ENCODE data around the gene UVSSA.
"Not testable (repeated sequence)": the region's sequence is repeated elsewhere in the genome, so short reads cannot be mapped to it uniquely, and the experiment has no call there.

UVSSA gene

DNA sequence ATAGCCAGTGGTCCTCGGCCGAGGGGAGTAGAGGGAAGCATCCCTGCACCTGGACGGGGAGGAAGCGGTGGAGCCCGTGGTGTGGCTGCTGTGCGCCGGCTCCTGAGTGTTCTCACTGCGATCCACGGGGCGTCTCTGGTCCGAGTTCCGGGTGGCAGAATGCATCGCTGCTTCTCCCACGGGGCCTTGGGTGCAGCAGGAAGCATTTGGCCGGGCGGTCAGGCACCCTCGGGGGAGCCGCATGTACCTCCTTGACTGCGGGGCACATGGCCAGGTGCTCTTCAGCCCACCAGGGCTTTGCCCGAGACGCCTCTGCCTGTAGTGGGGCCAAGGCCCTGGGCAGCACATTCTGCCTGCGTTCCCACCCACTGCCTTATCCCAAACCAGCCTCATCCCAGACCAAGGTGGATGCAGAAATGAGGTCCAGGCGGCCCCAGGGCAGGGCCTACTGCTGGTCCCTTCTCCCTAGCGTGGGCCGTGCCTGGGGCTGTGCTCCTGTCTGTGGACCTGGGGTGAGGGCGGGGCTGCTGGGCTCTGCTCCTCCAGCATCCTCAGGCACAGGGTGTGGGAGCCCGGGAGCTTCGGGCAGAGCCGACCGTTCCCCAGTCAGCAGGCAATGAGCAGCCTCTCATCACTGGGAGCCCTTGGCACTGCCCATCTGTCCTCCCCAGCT is 31.7 kb downstream of the UVSSA start:
- DNase-seq, result no peak

DNA sequence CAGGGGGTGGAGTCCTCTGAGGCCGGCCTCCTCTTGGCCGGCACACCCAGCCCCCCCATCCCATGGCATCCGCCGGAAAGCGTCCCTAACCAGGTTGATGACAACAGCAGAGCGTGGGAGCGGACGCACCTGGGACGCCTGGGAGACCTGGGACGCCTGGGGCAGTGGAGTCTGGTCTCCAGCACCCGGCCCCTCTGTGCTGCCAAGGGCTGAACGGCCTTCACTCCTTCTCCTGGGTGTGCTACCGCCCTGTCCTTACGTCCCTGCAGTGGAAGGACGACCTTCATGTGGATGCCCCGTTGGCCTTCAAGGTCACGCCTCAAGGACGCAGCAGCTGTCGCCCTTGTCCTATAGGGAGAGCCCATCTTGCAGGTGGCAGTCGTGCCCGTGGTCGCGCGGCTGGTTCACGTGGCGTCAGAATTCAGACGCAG is 32.4 kb downstream of the UVSSA start:
- no peak for DNase-seq

GRCh38 chr4:1379801-1380331 is 32.9 kb downstream of the UVSSA start:
- no peak for DNase-seq

DNA sequence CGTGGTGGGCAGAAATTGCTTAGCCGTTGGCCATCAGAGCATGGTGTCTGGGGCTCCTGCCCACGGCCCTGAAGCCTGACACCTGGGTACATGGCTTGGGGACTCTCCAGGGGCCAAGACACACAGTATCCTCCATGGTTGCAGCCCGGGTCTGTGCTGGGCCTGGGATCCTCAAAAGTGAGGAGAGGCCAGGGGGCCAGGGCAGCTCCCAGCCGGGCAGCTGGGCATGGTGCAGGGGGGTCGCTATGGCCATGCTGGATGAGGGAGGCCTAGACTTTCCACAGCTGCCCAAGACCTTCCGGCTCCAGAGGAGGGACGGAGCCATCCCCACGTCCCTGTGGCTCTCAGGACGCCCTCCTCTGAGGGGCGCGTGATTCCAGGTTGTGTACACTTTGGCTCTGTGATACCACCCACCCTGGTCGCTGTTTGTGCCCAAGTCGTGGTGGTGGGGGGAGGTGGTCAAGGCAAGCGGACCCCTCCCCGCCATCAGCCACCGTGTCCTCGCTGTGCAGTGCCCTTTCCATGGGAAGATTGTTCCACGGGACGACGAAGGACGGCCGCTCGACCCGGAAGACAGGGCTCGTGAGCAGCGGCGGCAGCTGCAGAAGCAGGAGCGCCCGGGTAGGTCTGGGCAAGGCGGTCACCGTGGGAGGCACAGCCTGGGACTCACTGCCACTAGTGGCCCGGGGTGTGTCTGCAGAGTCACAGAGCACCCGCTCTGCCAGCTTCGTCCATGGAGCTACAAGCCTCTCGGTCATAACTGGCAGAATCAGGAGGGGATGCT is 33.6 kb downstream of the UVSSA start:
- no peak for DNase-seq

- no peak for DNase-seq
Measured at GRCh38 chr4:1381181-1381621, 34.2 kb downstream of the UVSSA start.

DNA sequence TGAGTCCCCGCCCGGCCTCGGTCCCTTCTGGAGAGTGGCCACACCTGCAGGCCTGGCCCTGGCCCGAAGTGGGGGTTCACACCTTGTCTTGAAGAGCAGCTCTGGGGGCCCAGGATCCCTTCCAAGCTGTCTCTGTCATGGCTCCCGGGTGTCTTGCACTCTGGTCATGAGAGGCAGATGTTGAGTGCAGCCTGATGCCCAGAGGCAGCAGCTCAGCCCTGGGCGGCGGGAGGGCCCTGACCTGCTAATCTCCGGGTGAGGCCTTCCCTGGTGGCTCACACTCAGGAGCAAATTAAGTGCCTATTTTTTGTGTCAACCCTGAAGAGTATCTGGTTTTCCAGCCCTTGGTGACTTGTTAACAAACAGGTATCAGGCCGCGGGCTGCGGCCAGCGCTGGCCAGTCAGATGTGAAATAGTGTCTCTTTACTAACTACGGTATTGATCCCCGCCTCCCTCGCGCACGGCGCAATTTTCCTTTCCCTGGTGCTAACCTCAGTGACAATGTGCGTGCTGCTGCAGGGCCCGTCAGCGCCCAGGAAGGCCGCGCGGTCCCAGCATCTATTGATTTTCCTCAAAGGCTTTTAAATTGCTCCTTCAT is 35.0 kb downstream of the UVSSA start:
- no peak for DNase-seq

DNA sequence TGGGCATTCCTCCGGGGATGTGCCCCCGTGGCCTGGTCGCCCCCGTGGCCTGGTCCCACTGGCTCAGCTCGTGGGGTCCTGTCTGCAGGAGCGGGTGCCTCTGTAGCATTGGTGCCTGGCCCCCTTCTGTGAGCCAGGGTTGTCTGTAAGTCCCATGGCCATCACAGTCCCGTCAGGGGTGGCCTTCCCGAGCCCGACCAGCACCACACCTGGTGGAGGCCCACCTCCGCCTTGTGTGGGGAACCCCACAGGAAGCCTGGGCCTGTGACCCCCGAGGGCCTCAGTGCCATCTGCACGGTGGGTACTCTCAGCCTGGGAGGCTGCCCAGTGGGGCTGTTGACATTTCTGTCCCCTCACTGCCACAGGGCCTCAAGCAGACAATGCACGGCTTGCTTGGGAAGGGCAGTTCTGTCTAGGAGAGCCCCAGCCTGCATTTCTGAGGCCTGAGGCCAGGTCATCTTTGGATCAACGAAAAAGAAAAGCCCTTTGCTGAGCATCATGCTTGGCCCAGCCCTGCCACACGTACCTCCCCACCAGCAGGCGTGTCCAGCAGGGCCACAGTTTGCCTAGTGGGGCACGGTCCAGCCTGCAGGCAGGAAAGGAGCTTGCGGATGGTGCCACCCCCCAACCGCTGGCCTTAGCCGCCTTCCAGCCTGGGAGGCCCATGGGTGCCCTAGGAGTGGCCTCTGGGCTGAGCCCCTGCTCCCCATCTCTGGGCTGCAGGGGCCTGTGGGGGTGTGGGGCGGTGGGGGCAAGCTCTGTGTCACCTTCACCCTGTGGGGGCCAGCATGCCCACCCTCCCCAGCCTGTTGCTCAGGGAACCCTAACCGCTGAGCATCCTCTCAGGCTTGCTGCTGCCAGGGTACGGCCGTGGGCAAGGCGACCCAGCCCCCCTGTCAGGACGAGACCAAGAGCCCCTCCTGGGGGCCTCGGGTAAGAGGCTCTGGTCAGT is 36.0 kb downstream of the UVSSA start:
- no peak for DNase-seq

- no peak for DNase-seq
Measured at GRCh38 chr4:1383728-1384591, 37.0 kb downstream of the UVSSA start.

GRCh38 chr4:1384675-1385372 is 37.8 kb downstream of the UVSSA start:
- no peak for DNase-seq

DNA sequence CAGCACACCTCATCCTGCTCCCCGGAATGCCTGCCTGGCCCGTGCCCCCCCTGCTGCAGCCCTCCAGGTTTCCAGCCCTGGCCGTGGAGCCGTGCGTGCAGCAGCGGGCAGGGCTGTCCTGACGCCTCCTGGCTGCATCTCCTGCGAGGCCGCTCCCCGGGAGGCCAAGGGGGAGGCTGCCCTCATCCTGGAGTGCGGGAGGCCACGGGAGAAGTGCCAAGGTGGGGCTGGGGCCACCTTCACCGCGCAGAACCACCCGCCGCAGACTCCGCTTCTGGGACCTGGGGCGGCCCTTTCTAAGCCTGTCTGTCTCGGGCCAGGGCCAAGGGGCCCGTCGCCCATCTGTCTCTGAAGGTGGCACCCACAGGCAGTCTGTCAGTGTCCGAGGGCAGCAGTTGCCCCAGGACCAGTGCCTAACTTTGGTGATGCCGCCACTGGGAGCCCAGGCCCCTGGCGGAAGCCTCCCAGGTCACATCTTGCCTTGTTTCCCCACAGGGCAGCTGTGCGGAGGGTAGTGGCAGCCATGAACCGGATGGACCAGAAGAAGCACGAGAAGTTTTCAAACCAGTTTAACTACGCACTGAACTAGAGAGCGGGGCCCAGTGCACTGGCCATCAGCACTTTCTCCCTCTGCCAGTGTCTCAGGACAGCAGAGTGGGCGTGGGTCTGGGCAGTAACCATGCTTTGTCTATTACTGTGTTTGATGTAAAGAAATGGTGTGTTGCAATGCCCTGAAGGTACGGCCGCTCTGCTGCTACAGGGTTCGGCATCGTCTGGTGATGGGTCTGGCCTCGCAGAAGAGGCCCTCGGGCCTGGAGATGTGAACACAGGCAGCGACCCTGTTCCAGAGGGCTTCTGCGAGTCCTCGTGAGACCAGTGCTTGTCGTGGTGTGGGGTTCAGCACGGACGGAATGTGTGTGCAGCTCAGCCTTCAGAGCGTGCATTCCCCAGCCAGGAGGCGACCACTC is 38.6 kb downstream of the UVSSA start:
- no peak for DNase-seq

- not testable (repeated sequence) for DNase-seq
Measured at GRCh38 chr4:1393363-1393762, 46.4 kb downstream of the UVSSA start.

- DNase-seq, result no peak
Measured at GRCh38 chr4:1393866-1394265, 46.9 kb downstream of the UVSSA start.

DNA sequence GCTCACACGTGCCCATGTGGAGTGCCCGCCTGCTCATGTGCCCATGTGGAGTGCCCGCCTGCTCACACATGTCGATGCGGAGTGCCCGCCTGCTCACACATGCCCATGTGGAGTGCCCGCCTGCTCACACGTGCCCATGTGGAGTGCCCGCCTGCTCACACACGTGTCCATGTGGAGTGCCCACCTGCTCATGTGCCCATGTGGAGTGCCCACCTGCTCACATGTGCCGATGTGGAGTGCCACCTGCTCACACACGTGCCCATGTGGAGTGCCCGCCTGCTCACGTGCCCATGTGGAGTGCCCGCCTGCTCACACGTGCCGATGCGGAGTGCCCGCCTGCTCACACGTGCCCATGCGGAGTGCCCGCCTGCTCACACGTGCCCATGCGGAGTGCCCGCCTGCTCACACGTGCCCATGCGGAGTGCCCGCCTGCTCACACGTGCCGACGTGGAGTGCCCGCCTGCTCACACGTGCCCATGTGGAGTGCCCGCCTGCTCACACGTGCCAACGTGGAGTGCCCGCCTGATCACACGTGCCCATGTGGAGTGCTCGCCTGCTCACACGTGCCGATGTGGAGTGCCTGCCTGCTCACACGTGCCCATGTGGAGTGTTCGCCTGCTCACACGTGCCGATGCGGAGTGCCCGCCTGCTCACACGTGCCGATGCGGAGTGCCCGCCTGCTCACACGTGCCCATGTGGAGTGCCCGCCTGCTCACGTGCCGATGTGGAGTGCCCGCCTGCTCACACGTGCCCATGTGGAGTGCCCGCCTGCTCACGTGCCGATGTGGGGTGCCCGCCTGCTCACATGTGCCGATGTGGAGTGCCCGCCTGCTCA is 47.8 kb downstream of the UVSSA start:
- not testable (repeated sequence) for DNase-seq

GRCh38 chr4:1395389-1395820 is 48.4 kb downstream of the UVSSA start:
- DNase-seq, result not testable (repeated sequence)

- DNase-seq, result no peak
Measured at GRCh38 chr4:1395941-1396805, 49.2 kb downstream of the UVSSA start.

DNA sequence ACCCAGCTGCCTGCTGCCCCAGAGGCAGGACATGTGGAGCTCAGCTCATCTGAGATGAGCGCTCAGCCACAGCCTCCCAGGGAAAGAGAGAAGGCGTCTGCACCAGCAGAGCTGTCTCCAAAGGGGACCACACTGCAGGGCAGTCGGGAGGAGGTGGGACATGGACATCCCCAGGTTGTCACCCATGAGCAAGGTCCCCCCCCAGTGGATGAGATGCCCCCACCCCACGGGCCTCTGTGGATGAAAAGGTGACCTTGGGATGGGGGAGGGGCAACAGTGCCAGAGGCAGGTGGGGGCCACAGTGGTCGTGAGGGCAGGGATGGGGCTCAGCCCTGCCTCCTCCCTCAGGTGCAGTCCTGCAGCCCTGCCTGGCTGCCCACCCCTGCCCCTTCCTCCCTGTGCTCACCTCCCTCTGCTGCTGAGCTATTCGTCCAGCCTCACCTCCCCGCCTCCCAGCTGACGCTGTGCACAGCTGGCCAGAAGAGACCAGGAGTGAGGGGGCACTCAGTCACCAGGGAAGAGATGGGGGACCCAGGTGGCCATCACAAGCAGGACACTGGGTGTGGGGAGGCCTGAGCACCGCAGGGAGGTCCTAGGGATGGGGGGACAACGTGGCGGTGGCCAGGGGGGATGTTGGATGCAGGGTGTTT is 49.9 kb downstream of the UVSSA start:
- no peak for DNase-seq
